LHCN-M2 (cell line): ENCODE measurements around the gene EPN3. TPM values are rescaled to one million over a fixed set of nuclear protein-coding genes. Genes with fewer than 3 reads are reported as not detected.

ENCODE experiments used
- DNase-seq: peaks from one replicate; pipeline ENCODE4 v3.0.0-alpha.2; 2012; ENCODE audit warnings: low read depth
- total RNA-seq: library from RNA; depleted of rRNA; stranded (reverse); fragments of >200 nt; gene quantifications from 2 replicates; pipeline ENCODE4 v1.2.3, GENCODE V29; 2014

EPN3 gene
- total RNA-seq, 1 experiment from 2014 or later, result 0.11 TPM

- DNase-seq, result no peak
Observed at GRCh38 chr17:50508573-50509460, 23.7 kb upstream of the EPN3 start.

- DNase-seq, result no peak
Observed at GRCh38 chr17:50511058-50511457, 21.5 kb upstream of the EPN3 start.

DNA sequence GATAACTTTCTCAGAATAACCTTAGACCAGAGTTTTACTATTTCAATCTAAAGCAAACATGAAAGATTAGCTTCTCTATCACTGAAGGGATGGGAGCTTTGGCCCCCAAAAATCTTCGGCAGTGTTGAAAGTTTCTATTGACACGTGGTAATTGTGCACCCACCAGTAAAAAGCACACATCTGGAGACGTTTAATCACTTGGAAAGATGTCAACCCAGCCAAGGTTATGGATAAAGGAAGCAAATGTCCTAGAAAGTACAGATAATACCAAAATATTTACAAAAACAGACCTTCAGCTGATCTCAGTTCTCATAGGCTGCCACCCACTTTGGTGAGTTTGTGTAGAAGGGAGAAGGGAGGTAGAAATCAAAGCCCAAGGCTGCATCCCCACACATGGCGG lies 19.0 kb upstream of the EPN3 start:
- DNase-seq, result no peak

- DNase-seq, result no peak
Observed at GRCh38 chr17:50514388-50514787, 18.1 kb upstream of the EPN3 start.

- DNase-seq, result peak; percentile 74
Observed at GRCh38 chr17:50514936-50515702, 17.4 kb upstream of the EPN3 start.

GRCh38 chr17:50517011-50517410 lies 15.5 kb upstream of the EPN3 start:
- DNase-seq, result no peak

GRCh38 chr17:50517504-50518383 lies 14.8 kb upstream of the EPN3 start:
- no peak for DNase-seq

- no peak for DNase-seq
Observed at GRCh38 chr17:50518384-50519023, 14.0 kb upstream of the EPN3 start.

DNA sequence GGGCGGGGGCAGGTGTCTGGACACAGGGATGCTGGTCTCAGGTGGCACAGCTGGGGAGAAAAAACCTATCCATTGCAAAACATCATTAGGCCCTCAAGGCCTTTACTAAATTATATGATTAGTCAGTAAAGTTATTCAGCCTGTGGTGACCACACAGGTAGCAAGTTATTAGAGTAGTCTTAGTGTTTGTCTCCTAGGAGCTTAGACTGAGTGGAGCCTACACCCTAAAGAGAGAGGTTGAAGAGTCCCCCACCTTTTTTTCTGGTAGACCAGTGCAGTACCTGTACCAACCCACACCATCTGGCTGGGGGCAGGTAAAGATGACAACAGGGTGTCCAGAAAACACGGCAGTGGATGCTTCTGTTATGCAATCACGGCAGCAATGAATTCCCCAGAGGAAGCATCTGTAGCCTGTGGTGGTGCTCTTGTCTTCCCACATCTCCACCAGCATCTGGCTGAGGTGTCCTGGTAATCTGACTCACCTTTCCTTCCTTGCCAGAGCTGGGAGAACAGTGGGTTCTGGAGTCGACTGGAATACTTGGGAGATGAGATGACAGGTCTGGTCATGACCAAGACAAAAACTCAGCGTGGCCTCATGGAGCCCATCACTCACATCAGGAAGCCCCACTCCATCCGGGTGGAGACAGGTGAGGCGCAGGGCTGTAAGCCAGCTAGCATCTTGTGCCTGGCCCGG lies 13.2 kb upstream of the EPN3 start:
- DNase-seq, result no peak

GRCh38 chr17:50520483-50520882 lies 12.1 kb upstream of the EPN3 start:
- no peak for DNase-seq

GRCh38 chr17:50521514-50521913 lies 11.0 kb upstream of the EPN3 start:
- no peak for DNase-seq

DNA sequence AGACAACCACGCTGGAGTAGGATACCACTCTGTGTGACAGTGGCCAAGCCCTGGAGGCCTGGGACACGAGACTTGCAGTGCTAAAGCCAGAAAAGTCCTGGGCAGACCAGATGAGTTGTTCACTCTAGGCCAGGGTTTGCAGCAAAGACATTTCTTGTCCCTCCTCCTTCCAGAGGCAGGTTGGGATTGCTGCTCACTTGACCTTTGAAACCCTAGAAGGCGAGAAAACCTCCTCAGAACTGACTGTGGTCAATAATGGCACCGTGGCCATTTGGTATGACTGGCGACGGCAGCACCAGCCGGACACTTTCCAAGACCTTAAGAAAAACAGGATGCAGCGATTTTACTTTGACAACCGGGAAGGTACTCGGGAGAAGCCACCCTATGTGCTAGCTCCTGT lies 9.8 kb upstream of the EPN3 start:
- DNase-seq, result no peak

- DNase-seq, result no peak
Observed at GRCh38 chr17:50523208-50523607, 9.3 kb upstream of the EPN3 start.

DNA sequence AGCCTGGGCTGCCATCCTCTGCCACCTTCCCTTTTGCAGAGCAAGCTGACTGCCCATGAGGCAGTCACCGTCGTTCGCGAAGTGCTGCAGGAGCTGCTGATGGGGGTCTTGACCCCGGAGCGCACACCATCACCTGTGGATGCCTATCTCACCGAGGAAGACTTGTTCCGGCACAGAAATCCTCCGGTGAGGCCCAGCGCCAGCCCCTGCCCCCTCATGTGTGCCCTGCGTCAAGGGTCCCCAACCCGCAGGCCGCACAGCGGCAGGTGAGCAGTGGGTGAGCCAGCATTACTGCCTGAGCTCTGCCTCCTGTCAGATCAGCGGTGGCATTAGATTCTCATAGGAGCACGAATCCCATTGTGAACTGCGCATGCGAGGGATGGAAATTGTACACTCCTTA lies 7.7 kb upstream of the EPN3 start:
- DNase-seq, result no peak

DNA sequence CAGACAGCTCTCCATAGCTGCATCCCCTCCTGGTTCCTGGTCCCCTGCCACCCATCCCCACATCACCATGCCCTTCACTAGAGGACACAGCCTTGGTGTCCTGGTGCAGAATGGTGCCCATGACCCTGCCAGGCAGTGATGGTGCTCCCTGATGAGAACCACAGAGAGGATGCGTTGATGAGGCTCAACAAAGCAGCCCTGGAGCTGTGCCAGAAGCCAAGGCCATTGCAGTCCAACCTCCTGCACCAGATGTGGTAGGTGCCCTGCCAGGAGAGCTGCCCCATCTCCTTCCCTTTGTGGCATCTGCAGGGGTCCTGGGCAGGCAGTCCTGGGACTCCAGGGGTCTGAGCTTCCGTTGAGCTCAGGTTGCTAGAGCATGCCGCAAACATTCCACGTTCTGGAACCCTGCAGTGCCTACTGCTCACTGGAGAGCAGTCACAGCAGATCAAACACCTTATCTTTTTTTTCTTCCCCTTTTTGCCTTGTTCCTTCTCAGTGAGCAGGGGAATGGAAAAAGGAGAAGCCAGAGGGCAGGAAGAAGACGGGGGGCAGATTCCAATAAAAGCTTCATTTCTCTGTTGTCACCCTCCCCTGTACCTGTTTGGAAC lies 5.3 kb upstream of the EPN3 start:
- no peak for DNase-seq

GRCh38 chr17:50527949-50528474 lies 4.5 kb upstream of the EPN3 start:
- no peak for DNase-seq

DNA sequence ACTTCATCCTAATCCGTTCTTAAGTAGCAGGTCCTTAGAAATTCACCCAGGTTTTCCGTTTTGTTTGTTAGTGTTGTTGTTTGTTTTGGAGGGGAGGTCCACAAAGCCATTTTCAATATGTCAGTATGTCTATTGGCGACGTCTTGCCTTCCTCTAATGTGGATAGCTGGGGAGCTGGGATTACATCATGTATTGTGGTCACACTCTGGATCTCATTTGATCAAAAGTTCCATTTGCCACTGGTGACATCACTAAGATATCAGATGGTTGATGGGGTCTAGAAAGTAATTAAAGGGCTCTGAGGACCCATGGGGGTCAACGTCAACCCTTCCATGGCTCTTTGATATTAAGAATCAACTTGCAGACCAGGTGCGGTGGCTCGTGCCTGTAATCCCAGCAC lies 2.7 kb upstream of the EPN3 start:
- DNase-seq, result no peak

DNA sequence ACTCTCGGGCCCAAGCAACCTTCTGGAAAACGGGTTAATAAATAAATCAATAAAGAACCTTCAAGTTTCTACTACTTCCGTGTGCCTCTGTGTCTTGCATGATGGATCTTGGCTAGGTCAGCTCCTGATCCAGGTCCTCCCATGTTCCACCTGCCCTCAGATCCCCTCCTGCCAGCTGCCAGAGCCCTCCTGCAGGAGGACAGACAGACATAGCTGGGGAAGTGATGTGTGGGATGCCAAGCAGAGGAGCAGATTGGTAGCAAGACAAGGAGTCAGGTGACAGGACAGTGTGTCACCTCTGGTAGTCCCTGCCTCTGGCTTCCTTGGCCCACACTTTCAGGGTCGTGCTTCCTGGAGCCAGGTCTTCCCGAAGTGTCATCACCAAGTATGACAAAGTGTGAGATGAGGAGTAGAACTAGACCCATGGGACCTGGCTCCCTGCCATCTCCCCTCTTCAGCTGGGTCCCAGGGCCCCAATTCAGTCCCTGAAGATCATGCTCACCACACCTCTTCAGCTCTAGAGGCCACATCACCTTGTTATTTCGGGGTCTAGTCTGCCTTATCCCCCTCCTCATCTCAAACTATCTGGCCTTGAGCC lies 1.0 kb upstream of the EPN3 start:
- no peak for DNase-seq

DNA sequence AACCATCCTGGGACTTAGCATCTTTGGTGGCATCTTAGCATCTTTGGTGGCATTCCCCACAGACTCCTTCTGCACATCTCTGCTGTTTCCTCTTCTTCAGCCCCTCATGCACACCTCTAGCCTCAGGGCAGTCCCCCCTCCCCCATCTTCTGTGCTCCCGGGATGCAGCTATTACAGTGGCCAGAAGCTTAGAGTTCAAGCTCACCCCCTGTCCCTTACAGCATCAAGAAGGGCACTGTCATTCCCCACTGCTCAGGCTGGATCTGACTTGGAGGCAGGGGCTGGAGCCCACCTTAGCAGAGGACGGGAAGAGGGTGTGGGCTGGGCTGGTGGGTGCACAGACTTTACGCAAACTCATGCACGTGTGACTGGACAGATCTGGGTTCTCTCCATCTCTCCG lies 650 bp downstream of the EPN3 start:
- DNase-seq, result no peak

GRCh38 chr17:50533720-50534148 lies 1.2 kb downstream of the EPN3 start:
- DNase-seq, result no peak
